Measurements from ENCODE around the gene NEXMIF.

NEXMIF gene

GRCh38 chrX:74804574-74804973 lies 120.7 kb downstream of the NEXMIF start (continued):
- TF ChIP-seq ZNF558 (tag by site-specific recombination; IDR thresholded peaks at IDR 0.05) (no peak), HOXC10 (CRISPR knock-in tag; IDR thresholded peaks at IDR 0.05) (no peak), ZNF26 (tag by site-specific recombination; IDR thresholded peaks at IDR 0.05) (no peak), ZNF280C (tag by site-specific recombination; IDR thresholded peaks at IDR 0.05) (no peak)

- H3K27ac ChIP-seq (ENCODE audit: extremely low read depth, low read depth, low read length), result no peak overlapping the region
- H3K9me3 ChIP-seq (ENCODE audit: control insufficient read depth, insufficient read depth, low read depth, low read length), result no peaks in the 10 kb centered on the region
- no peak overlapping the region for H3K4me3 ChIP-seq (ENCODE audit: low read depth, low read length)
- CTCF ChIA-PET, result interaction anchor here (0.6 kb wide), 1 partner anchor 46 kb away, joined by 3 read pairs; no protein-coding TSS in a partner anchor
- no peak for TF ChIP-seq ZNF133 (tag by site-specific recombination; IDR thresholded peaks at IDR 0.05)
- no peak for TF ChIP-seq ZNF394 (tag by site-specific recombination; IDR thresholded peaks at IDR 0.05; ENCODE audit: borderline replicate concordance)
- TF ChIP-seq TRIM28 (IDR thresholded peaks at IDR 0.05; ENCODE audit: borderline replicate concordance, low read length), result no peak
- no peak for TF ChIP-seq ZNF580 (tag by site-specific recombination; IDR thresholded peaks at IDR 0.05)
- TF ChIP-seq ZNF677 (tag by site-specific recombination; IDR thresholded peaks at IDR 0.05), result no peak
- TF ChIP-seq ZNF16 (tag by site-specific recombination; IDR thresholded peaks at IDR 0.05; ENCODE audit: low read depth), result no peak
- TF ChIP-seq ZBTB1 (tag by site-specific recombination; IDR thresholded peaks at IDR 0.05), result no peak
- TF ChIP-seq ZNF660 (tag by site-specific recombination; IDR thresholded peaks at IDR 0.05), result no peak
- TF ChIP-seq ZNF202 (tag by site-specific recombination; IDR thresholded peaks at IDR 0.05; ENCODE audit: borderline replicate concordance), result no peak
- no peak for TF ChIP-seq ZSCAN4 (tag by site-specific recombination; IDR thresholded peaks at IDR 0.05)
- no peaks in the 10 kb centered on the region for H3K36me3 ChIP-seq (ENCODE audit: control insufficient read depth in 2 of 2, insufficient read depth in 1 of 2, low read length in 2 of 2)
- no peaks in the 10 kb centered on the region for H3K4me1 ChIP-seq (ENCODE audit: control insufficient read depth, insufficient read depth, low read length)
- POLR2A ChIA-PET, result no interaction called here
These were observed 125.2 kb downstream of the NEXMIF start for GRCh38 chrX:74800062-74800461.

GRCh38 chrX:74797338-74797887 lies 127.8 kb downstream of the NEXMIF start:
- H3K4me1 ChIP-seq (ENCODE audit: control insufficient read depth, insufficient read depth, low read length), result no peaks in the 10 kb centered on the region
- TF ChIP-seq ZNF623 (tag by site-specific recombination; IDR thresholded peaks at IDR 0.05), result no peak
- peak; percentile 46 for TF ChIP-seq ZNF529 (tag by site-specific recombination; IDR thresholded peaks at IDR 0.05; ENCODE audit: insufficient replicate concordance)
- ChIA-PET POLR2A (no interaction called here), CTCF (no interaction called here)
- no peak overlapping the region for H3K27ac ChIP-seq (ENCODE audit: extremely low read depth, low read depth, low read length)
- H3K4me3 ChIP-seq (ENCODE audit: low read depth, low read length), result no peak overlapping the region
- no peaks in the 10 kb centered on the region for H3K36me3 ChIP-seq (ENCODE audit: control insufficient read depth in 2 of 2, insufficient read depth in 1 of 2, low read length in 2 of 2)
- no peaks in the 10 kb centered on the region for H3K9me3 ChIP-seq (ENCODE audit: control insufficient read depth, insufficient read depth, low read depth, low read length)
